HG03469 (cell line): Measurements from ENCODE around the gene FNDC1.
A peak's percentile ranks its signal among the peaks of the same experiment; 100 is the strongest.
"Not testable (repeated sequence)": the region's sequence is repeated elsewhere in the genome, so short reads cannot be mapped to it uniquely, and the experiment has no call there.

Experiments
- ATAC-seq: cut with Tn5 transposase; IDR thresholded peaks from one replicate; pipeline ENCODE4 v1.9.1; 2021; ENCODE audit warnings: mild to moderate bottlenecking, moderate library complexity, moderate number of reproducible peaks; ENCODE audit not compliant: unreplicated experiment

Gene FNDC1

GRCh38 chr6:159169193-159169555 is at the start of gene FNDC1:
Gene FNDC1, plus strand, starts transcription at chr6:159169400. Its CDS starts 197 bp downstream, at chr6:159169597.
- ATAC-seq, result no peak

- ATAC-seq, result no peak
Measured at GRCh38 chr6:159119791-159120190, 49.4 kb upstream of the FNDC1 start.

GRCh38 chr6:159121486-159121885 is 47.7 kb upstream of the FNDC1 start:
- ATAC-seq, result no peak

- ATAC-seq, result no peak
Measured at GRCh38 chr6:159122453-159122852, 46.7 kb upstream of the FNDC1 start.

GRCh38 chr6:159123831-159124230 is 45.4 kb upstream of the FNDC1 start:
- ATAC-seq, result not testable (repeated sequence)

GRCh38 chr6:159125014-159125609 is 44.1 kb upstream of the FNDC1 start:
- no peak for ATAC-seq

GRCh38 chr6:159125951-159126352 is 43.2 kb upstream of the FNDC1 start:
- ATAC-seq, result no peak

- no peak for ATAC-seq
Measured at GRCh38 chr6:159126590-159126989, 42.6 kb upstream of the FNDC1 start.

GRCh38 chr6:159127701-159128100 is 41.5 kb upstream of the FNDC1 start:
- ATAC-seq, result no peak

- ATAC-seq, result no peak
Measured at GRCh38 chr6:159128978-159129377, 40.2 kb upstream of the FNDC1 start.

GRCh38 chr6:159130846-159131245 is 38.4 kb upstream of the FNDC1 start:
- ATAC-seq, result no peak

GRCh38 chr6:159131709-159132108 is 37.5 kb upstream of the FNDC1 start:
- ATAC-seq, result no peak

- ATAC-seq, result no peak
Measured at GRCh38 chr6:159132664-159133063, 36.5 kb upstream of the FNDC1 start.

- peak; percentile 62 for ATAC-seq
Measured at GRCh38 chr6:159134701-159135364, 34.4 kb upstream of the FNDC1 start.

GRCh38 chr6:159137676-159138075 is 31.5 kb upstream of the FNDC1 start:
- no peak for ATAC-seq

- no peak for ATAC-seq
Measured at GRCh38 chr6:159142531-159142930, 26.7 kb upstream of the FNDC1 start.

GRCh38 chr6:159148641-159149040 is 20.6 kb upstream of the FNDC1 start:
- ATAC-seq, result no peak

- ATAC-seq, result no peak
Measured at GRCh38 chr6:159149641-159150040, 19.6 kb upstream of the FNDC1 start.

GRCh38 chr6:159151266-159151855 is 17.8 kb upstream of the FNDC1 start:
- no peak for ATAC-seq

GRCh38 chr6:159152041-159152440 is 17.2 kb upstream of the FNDC1 start:
- no peak for ATAC-seq

GRCh38 chr6:159152782-159153181 is 16.4 kb upstream of the FNDC1 start:
- ATAC-seq, result no peak

- ATAC-seq, result no peak
Measured at GRCh38 chr6:159155679-159156078, 13.5 kb upstream of the FNDC1 start.
